Mucosa of descending colon (tissue), 3 donors: ENCODE data around the gene SYCP3. TPM values are rescaled to one million over a fixed set of nuclear protein-coding genes. Genes with fewer than 3 reads are reported as not detected.
A peak's percentile ranks its signal among the peaks of the same experiment; 100 is the strongest.

Experiments
- ATAC-seq: fragments of 200-7000 bp; cut with Tn5 transposase; one replicate; pipeline ENCODE4 v1.9.1; 2020; ENCODE audit warnings: mild to moderate bottlenecking, moderate library complexity
- DNase-seq, 3 donors: peaks; one replicate each; pipeline ENCODE4 v3.0.0-alpha.2; 2020
- H3K36me3 ChIP-seq: fragments of 200-600 bp; one replicate; pipeline ENCODE4 v1.8.0; 2021; ENCODE audit warnings: low read depth, mild to moderate bottlenecking
- H3K4me1 ChIP-seq: fragments of 200-600 bp; one replicate; pipeline ENCODE4 v1.8.0; 2021; ENCODE audit warnings: low read depth, mild to moderate bottlenecking
- H3K4me3 ChIP-seq: fragments of 200-600 bp; one replicate; pipeline ENCODE4 v1.8.0; 2021; ENCODE audit warnings: mild to moderate bottlenecking
- H3K9me3 ChIP-seq: fragments of 200-600 bp; one replicate; pipeline ENCODE4 v1.8.0; 2021; ENCODE audit warnings: mild to moderate bottlenecking
- CTCF ChIP-seq: fragments of 200-600 bp; IDR thresholded peaks from one replicate; pipeline ENCODE4 v1.8.0; 2022; ENCODE audit warnings: antibody characterized with exemption, mild to moderate bottlenecking
- intact Hi-C, 2 donors: fragments of 100-400 bp; cut with DNase I in 1 of 2; cut with micrococcal nuclease in 1 of 2; formaldehyde crosslinking; loops; one replicate each; pipeline versions ENCODE4 v1.11.0 to v1.11.1; 2022; cut with DNase I, micrococcal nuclease
- total RNA-seq, 3 donors: library from RNA; stranded (reverse); fragmentation: NEBNext Ultra II Directional in 2 of 3; extraction: Animal tissue kit (Norgen Biotek cat#: 25700) in 2 of 3; gene quantifications; one replicate each; pipeline versions ENCODE4 v1.2.1 to v1.2.4, GENCODE V29; 2021 to 2023
- donor health status: DM: no; HTN: no; CAD: no; lungs with moderate emphysema.
- donor health status: DM: no; HTN: no; CAD: no.
- donor health status: DM: no; HTN: yes; CAD: no.

The SYCP3 gene
- total RNA-seq, 3 donors from 2014 or later: 0.07 to 0.28 TPM; not detected in 1

GRCh38 chr12:101697197-101697929 lies 41.9 kb downstream of the SYCP3 start, which contains the start of gene CHPT1:
CHPT1 (plus strand) TSS chr12:101697640; CDS start chr12:101697862, 222 bp downstream.
- Histone ChIP-seq H3K36me3 (no peaks in the 10 kb centered on the region), H3K4me3 (peak within 1 kb of the TSS; percentile 94), H3K4me1 (peaks cover 43% of the 10 kb centered on the region), H3K9me3 (no peaks in the 10 kb centered on the region)
- intact Hi-C loops: no loop called here
- peak; percentile 78 to 88 (median 87) for DNase-seq
- peak; percentile 68 for ATAC-seq
- no peak for TF ChIP-seq CTCF

- ATAC-seq (peak; percentile 55), DNase-seq (peak in 2 of 3 donors; percentile 61)
- Histone ChIP-seq H3K36me3 (no peaks in the 10 kb centered on the region), H3K4me1 (peaks cover 40% of the 10 kb centered on the region), H3K9me3 (no peaks in the 10 kb centered on the region), H3K4me3 (peak overlapping the region; percentile 94)
- TF ChIP-seq CTCF: no peak
- intact Hi-C loops: no loop called here
Observed at GRCh38 chr12:101696251-101697196, 42.7 kb downstream of the SYCP3 start.

- peaks cover 33% of the 10 kb centered on the region for H3K4me1 ChIP-seq
- no peak overlapping the region for H3K4me3 ChIP-seq
- no peaks in the 10 kb centered on the region for H3K36me3 ChIP-seq
- intact Hi-C loops: no loop called here
- H3K9me3 ChIP-seq: no peaks in the 10 kb centered on the region
- no peak for TF ChIP-seq CTCF
- ATAC-seq (no peak), DNase-seq (no peak)
Observed at GRCh38 chr12:101695706-101696105, 43.6 kb downstream of the SYCP3 start.

GRCh38 chr12:101694986-101695385 lies 44.3 kb downstream of the SYCP3 start:
- Histone ChIP-seq H3K9me3 (no peaks in the 10 kb centered on the region), H3K36me3 (no peaks in the 10 kb centered on the region), H3K4me1 (peaks cover 33% of the 10 kb centered on the region), H3K4me3 (no peak overlapping the region)
- DNase-seq: no peak
- no peak for ATAC-seq
- intact Hi-C loops: no loop called here
- TF ChIP-seq CTCF: no peak

GRCh38 chr12:101694297-101694848 lies 44.9 kb downstream of the SYCP3 start:
- ATAC-seq: no peak

More at GRCh38 chr12:101694297-101694848, 44.9 kb downstream of the SYCP3 start:
- Histone ChIP-seq H3K4me1 (peaks cover 27% of the 10 kb centered on the region), H3K9me3 (no peaks in the 10 kb centered on the region), H3K36me3 (no peaks in the 10 kb centered on the region), H3K4me3 (no peak overlapping the region)
- no peak for TF ChIP-seq CTCF
- DNase-seq: no peak
- intact Hi-C loops: no loop called here
